Immature natural killer cell (primary cell): ENCODE data around the gene C4orf50. TPM values are rescaled to one million over a fixed set of nuclear protein-coding genes. Genes with fewer than 3 reads are reported as not detected.

Source experiments
- DNase-seq, 3 donors: peaks; one replicate each; pipeline ENCODE4 v3.0.0; 2022; ENCODE audit warnings: mixed read lengths in 1 of 3
- H3K27ac Mint-ChIP-seq, 6 donors: one replicate each; pipeline ENCODE4 v1.8.0; 2020; ENCODE audit warnings: mixed read lengths in 6 of 6, mild to moderate bottlenecking in 5 of 6, inconsistent platforms in 4 of 6, moderate library complexity in 3 of 6
- H3K27me3 Mint-ChIP-seq, 3 donors: one replicate each; pipeline ENCODE4 v1.8.0; 2020 to 2021; ENCODE audit warnings: low read depth in 3 of 3, mild to moderate bottlenecking in 3 of 3, mixed read lengths in 3 of 3, moderate library complexity in 3 of 3, inconsistent platforms in 1 of 3
- H3K36me3 Mint-ChIP-seq, 3 donors: one replicate each; pipeline ENCODE4 v1.8.0; 2020; ENCODE audit warnings: mixed read lengths in 3 of 3, inconsistent platforms in 2 of 3, mild to moderate bottlenecking in 2 of 3
- H3K4me1 Mint-ChIP-seq, 2 donors: one replicate each; pipeline ENCODE4 v1.8.0; 2020; ENCODE audit warnings: inconsistent platforms in 2 of 2, mild to moderate bottlenecking in 2 of 2, mixed read lengths in 2 of 2, moderate library complexity in 1 of 2
- H3K4me3 Mint-ChIP-seq, 5 donors: one replicate each; pipeline ENCODE4 v1.8.0; 2020; ENCODE audit warnings: mild to moderate bottlenecking in 5 of 5, mixed read lengths in 5 of 5, inconsistent platforms in 3 of 5, moderate library complexity in 3 of 5
- H3K9me3 Mint-ChIP-seq, 6 donors: one replicate each; pipeline ENCODE4 v1.8.0; 2020; ENCODE audit warnings: mild to moderate bottlenecking in 6 of 6, mixed read lengths in 6 of 6, inconsistent platforms in 4 of 6, moderate library complexity in 3 of 6
- polyA plus RNA-seq, 3 donors: library from polyadenylated mRNA; unstranded; fragments of 300-500 nt; fragmentation: Illumina TruSeq; gene quantifications; one replicate each; pipeline ENCODE4 v1.2.3, GENCODE V29; 2021

The C4orf50 gene
- polyA plus RNA-seq, 3 donors from 2014 or later: 0.04 TPM; not detected in 2

- DNase-seq: no peak
- Mint-ChIP-seq H3K27me3 (peaks cover 0 to 4% (median 0%) of the 10 kb centered on the region in 3 donors), H3K36me3 (no peaks in the 10 kb centered on the region), H3K4me3 (no peak overlapping the region), H3K4me1 (no peaks in the 10 kb centered on the region), H3K27ac (no peak overlapping the region), H3K9me3 (peaks cover 0 to 2% (median 0%) of the 10 kb centered on the region in 6 donors)
These were observed 77.6 kb downstream of the C4orf50 start for GRCh38 chr4:5940470-5941203.

DNA sequence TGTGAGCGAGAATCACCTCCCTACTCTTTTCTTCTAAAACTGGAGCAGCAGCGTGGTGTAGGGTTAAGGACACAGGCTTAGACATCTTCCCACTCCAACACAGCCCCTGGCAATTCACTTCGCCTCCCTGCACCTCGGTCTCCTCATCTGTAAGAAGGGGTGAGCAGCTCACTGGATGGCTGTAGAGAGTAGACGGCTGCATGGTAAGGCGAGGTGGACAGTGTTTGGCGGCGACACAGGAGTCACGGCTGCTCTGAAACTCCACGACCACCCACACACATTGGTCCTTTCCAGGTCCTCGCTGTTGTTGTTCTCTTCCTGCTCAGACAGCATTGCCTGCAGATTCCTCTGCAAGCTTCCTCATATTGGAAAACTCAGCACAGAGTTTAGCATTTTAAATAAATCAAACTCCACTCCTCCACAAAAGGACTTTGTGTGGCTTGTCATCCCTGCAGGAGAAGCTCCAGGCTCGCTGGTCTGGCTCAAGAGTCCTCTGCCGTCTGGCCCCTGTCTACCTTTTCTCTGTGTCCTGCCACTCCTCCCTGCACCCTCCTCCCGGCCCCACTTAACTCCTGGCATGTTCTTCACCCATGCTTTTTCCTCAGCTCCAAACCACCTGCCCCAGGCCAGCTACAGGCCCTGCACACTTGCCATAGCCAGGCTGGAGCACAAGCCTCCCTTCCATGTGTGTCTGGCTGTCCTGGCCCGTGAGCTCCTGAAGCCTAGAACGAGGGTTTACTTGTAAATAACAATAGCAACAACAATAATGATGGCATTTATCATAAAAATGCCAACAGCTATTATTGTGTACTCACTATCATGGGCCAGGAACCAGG, 84.0 kb downstream of the C4orf50 start:
- no peaks in the 10 kb centered on the region for H3K9me3 Mint-ChIP-seq
- no peak for DNase-seq
- H3K4me1 Mint-ChIP-seq: no peaks in the 10 kb centered on the region
- H3K36me3 Mint-ChIP-seq: no peaks in the 10 kb centered on the region
- no peak overlapping the region for H3K4me3 Mint-ChIP-seq
- H3K27me3 Mint-ChIP-seq: peaks cover 0 to 7% (median 2%) of the 10 kb centered on the region in 3 donors
- H3K27ac Mint-ChIP-seq: peak overlapping the region in 1 of 6 donors; percentile 70

- no peak overlapping the region for H3K27ac Mint-ChIP-seq
- H3K27me3 Mint-ChIP-seq: peaks cover 0 to 5% (median 2%) of the 10 kb centered on the region in 3 donors
- H3K36me3 Mint-ChIP-seq: no peaks in the 10 kb centered on the region
- no peaks in the 10 kb centered on the region for H3K4me1 Mint-ChIP-seq
- H3K4me3 Mint-ChIP-seq: no peak overlapping the region
- H3K9me3 Mint-ChIP-seq: no peaks in the 10 kb centered on the region
- DNase-seq: no peak
These were observed 85.1 kb downstream of the C4orf50 start for GRCh38 chr4:5933116-5933515.

DNA sequence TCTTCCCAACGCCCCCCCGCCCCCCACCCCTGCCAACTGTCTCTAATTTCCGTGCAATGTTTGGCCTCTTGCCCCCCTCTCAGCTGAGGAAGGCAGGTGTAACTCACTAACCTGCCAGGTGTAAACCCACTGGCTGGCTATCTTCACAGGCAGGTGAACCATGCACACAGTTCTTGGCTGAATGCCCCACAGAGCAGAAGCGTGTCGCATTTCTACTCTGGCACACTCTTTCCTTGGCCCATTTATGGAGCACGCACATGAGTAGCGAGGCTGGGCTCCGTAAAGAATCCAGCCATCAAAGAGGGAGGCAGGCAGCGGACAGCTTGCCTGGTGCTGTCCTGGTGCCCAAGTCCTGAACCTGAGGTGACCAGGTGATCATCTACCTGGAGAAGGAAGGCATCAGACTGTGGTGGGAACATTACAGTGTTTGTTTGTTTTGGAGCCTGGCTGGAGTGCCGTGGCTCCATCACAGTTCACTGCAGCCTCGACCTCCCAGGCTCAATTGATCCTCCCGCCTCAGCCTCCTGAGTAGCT, 86.1 kb downstream of the C4orf50 start:
- H3K27me3 Mint-ChIP-seq: peaks cover 2 to 3% (median 3%) of the 10 kb centered on the region in 3 donors
- H3K4me3 Mint-ChIP-seq: no peak overlapping the region
- H3K4me1 Mint-ChIP-seq: no peaks in the 10 kb centered on the region
- no peaks in the 10 kb centered on the region for H3K9me3 Mint-ChIP-seq
- no peak overlapping the region for H3K27ac Mint-ChIP-seq
- DNase-seq: no peak
- H3K36me3 Mint-ChIP-seq: no peaks in the 10 kb centered on the region

DNA sequence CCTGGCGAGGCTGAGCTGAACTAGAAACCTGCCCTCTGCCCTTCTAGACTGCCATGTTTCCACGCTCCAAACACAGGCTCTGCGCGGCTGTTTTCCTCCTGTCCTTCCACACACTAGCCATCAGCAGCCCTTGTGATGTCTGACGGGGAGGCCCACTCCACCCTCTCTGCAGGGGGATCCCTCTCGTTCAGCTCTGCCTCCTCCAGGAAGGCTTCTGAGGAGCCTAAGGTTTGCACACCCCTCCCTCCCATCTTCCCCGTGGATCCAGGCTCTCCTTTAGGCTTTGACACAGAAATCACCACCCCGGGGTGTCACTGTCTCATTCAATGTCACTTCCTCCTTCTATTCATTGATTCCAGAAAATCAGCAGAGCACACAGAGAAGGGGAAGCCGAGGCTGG, 86.7 kb downstream of the C4orf50 start:
- H3K36me3 Mint-ChIP-seq: no peaks in the 10 kb centered on the region
- H3K27me3 Mint-ChIP-seq: peaks cover 2 to 3% (median 3%) of the 10 kb centered on the region in 3 donors
- no peak for DNase-seq
- H3K27ac Mint-ChIP-seq: no peak overlapping the region
- H3K4me1 Mint-ChIP-seq: no peaks in the 10 kb centered on the region
- H3K9me3 Mint-ChIP-seq: no peaks in the 10 kb centered on the region
- H3K4me3 Mint-ChIP-seq: no peak overlapping the region

- Mint-ChIP-seq H3K27me3 (peaks cover 2 to 3% (median 3%) of the 10 kb centered on the region in 3 donors), H3K36me3 (no peaks in the 10 kb centered on the region), H3K4me1 (no peaks in the 10 kb centered on the region), H3K9me3 (no peaks in the 10 kb centered on the region), H3K27ac (no peak overlapping the region), H3K4me3 (no peak overlapping the region)
- DNase-seq: no peak
These were observed 87.4 kb downstream of the C4orf50 start for GRCh38 chr4:5930876-5931275.

DNA sequence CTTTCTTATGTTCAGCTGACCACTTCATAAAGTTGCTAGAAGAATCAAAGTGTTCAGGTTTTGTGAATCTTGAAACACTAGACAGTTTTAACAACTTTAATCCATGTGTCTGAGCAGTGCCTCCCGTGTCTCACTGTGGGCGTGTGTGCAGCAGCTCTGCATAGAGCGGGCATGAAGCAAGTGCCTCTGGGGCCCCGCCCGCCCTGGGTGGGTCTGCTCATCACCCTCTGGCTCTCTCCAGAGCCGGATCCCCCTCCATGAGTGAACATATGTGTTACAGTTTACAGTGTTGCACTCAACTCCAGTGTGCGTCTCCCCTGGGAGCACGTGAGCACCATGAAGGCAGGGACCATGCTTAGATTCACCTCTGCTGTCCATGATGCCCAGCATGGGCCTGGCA, 87.8 kb downstream of the C4orf50 start:
- Mint-ChIP-seq H3K4me3 (no peak overlapping the region), H3K4me1 (no peaks in the 10 kb centered on the region), H3K9me3 (no peaks in the 10 kb centered on the region), H3K27me3 (peaks cover 2 to 3% (median 3%) of the 10 kb centered on the region in 3 donors), H3K36me3 (no peaks in the 10 kb centered on the region), H3K27ac (no peak overlapping the region)
- DNase-seq: no peak

DNA sequence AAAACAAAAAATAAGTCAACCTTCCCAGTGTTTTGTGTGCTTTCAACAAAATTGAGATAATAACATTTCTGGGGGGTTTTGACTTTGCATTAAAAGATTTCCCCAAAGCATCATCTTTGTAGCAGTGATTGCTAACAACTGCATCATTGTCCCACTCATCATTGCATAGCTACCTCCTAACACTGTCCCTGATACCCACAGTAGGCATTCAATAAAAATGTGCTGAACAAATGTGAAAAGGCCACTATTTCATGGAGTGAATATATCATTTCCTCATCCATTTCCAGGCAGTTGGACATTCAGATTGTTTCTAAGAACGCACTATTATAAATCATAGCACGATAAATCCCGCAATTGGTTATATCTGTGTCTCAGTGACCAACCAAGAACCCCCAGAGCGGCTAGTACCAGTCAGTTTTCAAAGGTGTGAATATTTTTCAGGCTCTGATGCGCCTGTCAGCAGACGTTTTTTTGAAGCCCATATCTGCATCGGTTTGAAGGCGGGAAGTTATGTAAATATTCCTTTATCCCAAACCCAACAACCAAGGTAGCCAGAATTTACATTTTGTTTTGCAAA, 89.3 kb downstream of the C4orf50 start:
- Mint-ChIP-seq H3K4me1 (no peaks in the 10 kb centered on the region), H3K9me3 (no peaks in the 10 kb centered on the region), H3K36me3 (no peaks in the 10 kb centered on the region), H3K27ac (no peak overlapping the region), H3K27me3 (peaks cover 0 to 5% (median 0%) of the 10 kb centered on the region in 3 donors), H3K4me3 (no peak overlapping the region)
- no peak for DNase-seq

GRCh38 chr4:5928274-5928673, 90.0 kb downstream of the C4orf50 start:
- Mint-ChIP-seq H3K4me3 (no peak overlapping the region), H3K36me3 (no peaks in the 10 kb centered on the region), H3K27ac (no peak overlapping the region), H3K27me3 (peaks cover 0 to 5% (median under 1%) of the 10 kb centered on the region in 3 donors), H3K9me3 (no peaks in the 10 kb centered on the region), H3K4me1 (no peaks in the 10 kb centered on the region)
- no peak for DNase-seq

DNA sequence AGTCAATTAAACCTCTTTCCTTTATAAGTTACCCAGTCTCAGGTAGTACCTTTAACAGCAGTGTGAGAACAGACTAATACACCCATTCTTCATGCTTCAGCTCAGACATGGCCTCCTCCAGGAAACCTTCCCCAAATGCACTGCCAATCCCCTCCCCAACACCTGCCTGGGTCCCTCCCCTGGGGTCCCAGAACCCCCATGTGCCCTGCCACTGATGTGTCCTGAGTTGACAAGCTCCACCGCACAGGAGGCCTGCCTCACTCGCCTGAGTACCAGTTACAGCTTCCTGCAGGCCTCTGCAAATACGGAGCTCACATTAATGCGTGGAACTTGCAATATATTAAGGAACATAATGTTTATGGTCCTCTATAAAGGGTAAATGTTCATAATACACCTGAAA, 90.5 kb downstream of the C4orf50 start:
- Mint-ChIP-seq H3K36me3 (no peaks in the 10 kb centered on the region), H3K27me3 (peaks cover 0 to 6% (median 3%) of the 10 kb centered on the region in 3 donors), H3K27ac (no peak overlapping the region), H3K4me1 (no peaks in the 10 kb centered on the region), H3K4me3 (no peak overlapping the region), H3K9me3 (no peaks in the 10 kb centered on the region)
- no peak for DNase-seq

GRCh38 chr4:5927116-5927515, 91.1 kb downstream of the C4orf50 start:
- no peak overlapping the region for H3K4me3 Mint-ChIP-seq
- DNase-seq: no peak
- H3K27ac Mint-ChIP-seq: no peak overlapping the region
- peaks cover 0 to 8% (median 3%) of the 10 kb centered on the region in 3 donors for H3K27me3 Mint-ChIP-seq
- H3K36me3 Mint-ChIP-seq: no peaks in the 10 kb centered on the region
- no peaks in the 10 kb centered on the region for H3K9me3 Mint-ChIP-seq
- no peaks in the 10 kb centered on the region for H3K4me1 Mint-ChIP-seq

DNA sequence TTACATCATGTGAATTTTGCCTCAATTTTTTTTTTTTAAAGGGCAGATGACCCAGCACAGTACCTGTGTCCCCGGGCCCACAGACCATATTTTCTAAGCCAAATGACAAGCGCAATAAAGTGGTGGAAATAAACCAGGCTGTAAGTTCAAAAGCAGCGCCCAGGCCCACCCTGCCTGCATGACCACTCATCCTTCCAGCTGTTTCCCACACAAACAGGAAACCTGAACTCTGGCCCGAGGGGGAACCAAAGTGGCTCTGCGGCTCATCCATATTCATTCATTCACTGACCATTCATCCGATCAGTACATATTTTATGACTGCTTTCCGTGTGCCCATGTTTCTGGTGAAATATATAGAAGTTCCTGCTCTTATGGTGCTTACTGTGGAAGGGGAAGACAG, 91.6 kb downstream of the C4orf50 start:
- Mint-ChIP-seq H3K9me3 (no peaks in the 10 kb centered on the region), H3K36me3 (no peaks in the 10 kb centered on the region), H3K4me3 (no peak overlapping the region), H3K27me3 (peaks cover under 1 to 8% (median 3%) of the 10 kb centered on the region in 3 donors), H3K4me1 (no peaks in the 10 kb centered on the region), H3K27ac (no peak overlapping the region)
- DNase-seq: no peak

DNA sequence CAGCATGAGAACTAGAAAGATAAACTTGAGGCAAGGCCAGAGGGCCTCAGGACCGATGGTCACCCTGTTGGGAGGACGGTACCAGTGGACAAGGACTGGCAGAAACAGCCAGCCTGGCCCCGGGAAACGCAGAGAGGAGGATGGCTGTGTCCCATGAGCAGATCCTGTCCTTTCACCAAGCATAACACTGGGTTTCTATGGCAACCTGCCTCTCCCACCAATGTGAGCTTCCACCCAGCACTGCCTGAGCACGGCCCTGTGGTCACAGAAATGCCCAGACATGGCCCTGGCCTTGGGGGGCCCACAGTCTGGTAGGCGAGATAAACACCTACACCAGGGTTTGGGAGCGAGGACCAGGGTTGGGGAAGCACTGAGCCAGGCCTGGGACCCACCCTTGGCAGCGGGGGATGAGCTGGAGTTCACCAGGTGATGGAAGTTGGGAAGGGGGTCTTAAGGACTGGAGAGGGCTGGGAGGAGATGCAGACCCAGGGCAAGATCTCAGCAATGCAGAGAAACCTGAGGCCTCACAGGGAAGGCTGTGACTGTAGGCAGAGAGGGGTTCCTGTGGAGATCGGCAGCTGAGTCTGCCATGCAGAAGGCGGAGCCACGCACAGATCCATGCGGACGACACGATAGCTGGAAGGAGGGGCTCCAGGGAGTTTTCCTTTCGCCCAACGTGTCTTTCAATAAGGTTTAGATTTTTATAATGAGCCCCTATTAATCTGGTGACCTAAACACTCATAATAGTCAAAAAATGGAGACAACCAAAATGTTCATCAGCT, 92.6 kb downstream of the C4orf50 start:
- no peaks in the 10 kb centered on the region for H3K36me3 Mint-ChIP-seq
- no peaks in the 10 kb centered on the region for H3K9me3 Mint-ChIP-seq
- no peak for DNase-seq
- H3K27me3 Mint-ChIP-seq: peaks cover 3 to 8% (median 4%) of the 10 kb centered on the region in 3 donors
- no peaks in the 10 kb centered on the region for H3K4me1 Mint-ChIP-seq
- no peak overlapping the region for H3K27ac Mint-ChIP-seq
- no peak overlapping the region for H3K4me3 Mint-ChIP-seq
